Measurements from ENCODE around the gene LTBP3. TPM values are rescaled to one million over a fixed set of nuclear protein-coding genes. Genes with fewer than 3 reads are reported as not detected.
A peak's percentile ranks its signal among the peaks of the same experiment; 100 is the strongest.

Gene LTBP3
- total and polyA plus RNA-seq, 9 of the 15 experiments (the other 6 are each of a cell fraction or from before 2014, with no cell fraction given), result 0.06 to 20.5 (median 4.8) TPM

DNA sequence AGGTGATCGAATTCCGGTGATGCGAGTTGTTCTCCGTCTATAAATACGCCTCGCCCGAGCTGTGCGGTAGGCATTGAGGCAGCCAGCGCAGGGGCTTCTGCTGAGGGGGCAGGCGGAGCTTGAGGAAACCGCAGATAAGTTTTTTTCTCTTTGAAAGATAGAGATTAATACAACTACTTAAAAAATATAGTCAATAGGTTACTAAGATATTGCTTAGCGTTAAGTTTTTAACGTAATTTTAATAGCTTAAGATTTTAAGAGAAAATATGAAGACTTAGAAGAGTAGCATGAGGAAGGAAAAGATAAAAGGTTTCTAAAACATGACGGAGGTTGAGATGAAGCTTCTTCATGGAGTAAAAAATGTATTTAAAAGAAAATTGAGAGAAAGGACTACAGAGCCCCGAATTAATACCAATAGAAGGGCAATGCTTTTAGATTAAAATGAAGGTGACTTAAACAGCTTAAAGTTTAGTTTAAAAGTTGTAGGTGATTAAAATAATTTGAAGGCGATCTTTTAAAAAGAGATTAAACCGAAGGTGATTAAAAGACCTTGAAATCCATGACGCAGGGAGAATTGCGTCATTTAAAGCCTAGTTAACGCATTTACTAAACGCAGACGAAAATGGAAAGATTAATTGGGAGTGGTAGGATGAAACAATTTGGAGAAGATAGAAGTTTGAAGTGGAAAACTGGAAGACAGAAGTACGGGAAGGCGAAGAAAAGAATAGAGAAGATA is 59.0 kb downstream of the LTBP3 start, which contains the start of gene MALAT1 (continued):
- TF ChIP-seq BRF1 (IDR thresholded peaks at IDR 0.05; ENCODE audit: borderline replicate concordance, extremely low read depth, insufficient read length), result no peak
- TF ChIP-seq NR3C1 (CRISPR knock-in tag; IDR thresholded peaks at IDR 0.05), result no peak
- TF ChIP-seq ZNF384 (IDR thresholded peaks at IDR 0.05; ENCODE audit: low read depth, low read length), result peak; percentile 97
- peak; percentile 93 for TF ChIP-seq HDAC3 (IDR thresholded peaks at IDR 0.05; ENCODE audit: borderline replicate concordance, partially characterized antibody)
- no peak; the same call in 1 of the 2 replicates for TF ChIP-seq TOE1 (IDR thresholded peaks at IDR 0.05; ENCODE audit: borderline replicate concordance)
- no peak for TF ChIP-seq TOE1 (CRISPR knock-in tag; IDR thresholded peaks at IDR 0.05; ENCODE audit: borderline replicate concordance, low read depth)
- peak; percentile 81 for TF ChIP-seq HNRNPLL (IDR thresholded peaks at IDR 0.05; ENCODE audit: low read depth, low read length, poor library complexity, severe bottlenecking)
- TF ChIP-seq, protein P1, sequence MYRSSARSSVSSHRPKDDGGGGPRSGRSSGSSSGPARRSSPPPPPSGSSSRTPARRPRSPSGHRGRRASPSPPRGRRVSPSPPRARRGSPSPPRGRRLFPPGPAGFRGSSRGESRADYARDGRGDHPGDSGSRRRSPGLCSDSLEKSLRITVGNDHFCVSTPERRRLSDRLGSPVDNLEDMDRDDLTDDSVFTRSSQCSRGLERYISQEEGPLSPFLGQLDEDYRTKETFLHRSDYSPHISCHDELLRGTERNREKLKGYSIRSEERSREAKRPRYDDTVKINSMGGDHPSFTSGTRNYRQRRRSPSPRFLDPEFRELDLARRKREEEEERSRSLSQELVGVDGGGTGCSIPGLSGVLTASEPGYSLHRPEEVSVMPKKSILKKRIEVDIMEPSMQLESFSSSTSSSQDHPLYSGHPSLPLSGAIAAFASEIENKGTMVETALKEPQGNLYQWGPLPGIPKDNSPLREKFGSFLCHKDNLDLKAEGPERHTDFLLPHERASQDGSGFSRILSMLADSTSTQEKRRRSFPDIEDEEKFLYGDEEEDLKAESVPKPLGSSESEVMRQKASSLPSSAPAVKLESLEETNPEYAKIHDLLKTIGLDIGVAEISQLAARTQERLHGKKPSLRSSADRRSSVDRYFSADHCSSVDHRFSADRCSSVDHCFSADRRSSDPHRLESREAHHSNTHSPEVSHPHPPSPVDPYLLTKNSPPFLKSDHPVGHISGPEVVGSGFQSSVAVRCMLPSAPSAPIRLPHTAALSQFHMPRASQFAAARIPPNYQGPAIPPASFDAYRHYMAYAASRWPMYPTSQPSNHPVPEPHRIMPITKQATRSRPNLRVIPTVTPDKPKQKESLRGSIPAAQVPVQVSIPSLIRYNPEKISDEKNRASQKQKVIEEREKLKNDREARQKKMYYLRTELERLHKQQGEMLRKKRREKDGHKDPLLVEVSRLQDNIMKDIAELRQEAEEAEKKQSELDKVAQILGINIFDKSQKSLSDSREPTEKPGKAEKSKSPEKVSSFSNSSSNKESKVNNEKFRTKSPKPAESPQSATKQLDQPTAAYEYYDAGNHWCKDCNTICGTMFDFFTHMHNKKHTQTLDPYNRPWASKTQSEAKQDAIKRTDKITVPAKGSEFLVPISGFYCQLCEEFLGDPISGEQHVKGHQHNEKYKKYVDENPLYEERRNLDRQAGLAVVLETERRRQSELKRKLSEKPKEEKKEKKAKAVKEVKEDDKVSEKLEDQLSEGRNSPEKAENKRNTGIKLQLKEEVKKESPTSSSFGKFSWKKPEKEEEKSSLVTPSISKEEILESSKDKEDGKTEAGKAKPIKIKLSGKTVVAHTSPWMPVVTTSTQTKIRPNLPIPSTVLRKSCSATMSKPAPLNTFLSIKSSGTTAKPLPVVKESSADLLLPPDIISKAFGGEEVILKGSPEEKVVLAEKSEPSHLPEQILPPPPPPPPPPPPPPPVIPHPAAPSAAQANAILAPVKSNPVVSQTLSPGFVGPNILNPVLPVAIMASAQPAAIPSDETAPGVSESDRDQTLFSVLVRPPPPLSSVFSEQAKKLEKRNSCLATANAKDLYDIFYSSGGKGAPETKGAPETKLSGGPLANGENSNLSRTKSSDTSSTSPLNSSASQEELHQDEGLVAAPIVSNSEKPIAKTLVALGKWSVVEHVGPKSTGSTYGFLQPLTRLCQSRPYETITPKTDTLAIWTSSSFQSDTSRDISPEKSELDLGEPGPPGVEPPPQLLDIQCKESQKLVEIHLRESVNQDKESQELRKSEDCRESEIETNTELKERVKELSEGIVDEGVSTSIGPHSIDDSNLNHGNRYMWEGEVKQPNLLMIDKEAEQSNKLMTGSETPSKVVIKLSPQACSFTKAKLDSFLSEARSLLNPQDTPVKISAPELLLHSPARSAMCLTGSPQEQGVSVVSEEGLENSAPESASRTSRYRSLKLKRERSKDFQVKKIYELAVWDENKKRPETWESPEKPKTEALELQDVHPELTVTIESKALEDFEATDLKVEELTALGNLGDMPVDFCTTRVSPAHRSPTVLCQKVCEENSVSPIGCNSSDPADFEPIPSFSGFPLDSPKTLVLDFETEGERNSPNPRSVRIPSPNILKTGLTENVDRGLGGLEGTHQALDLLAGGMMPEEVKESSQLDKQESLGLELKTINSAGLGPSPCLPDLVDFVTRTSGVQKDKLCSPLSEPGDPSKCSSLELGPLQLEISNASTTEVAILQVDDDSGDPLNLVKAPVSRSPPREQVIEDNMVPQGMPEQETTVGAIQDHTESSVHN (IDR thresholded peaks at IDR 0.05; ENCODE audit: borderline replicate concordance in 1 of 2, low read depth in 1 of 2), result 0 out of 4 replicates have a peak, but pooled peaks of 1 of the 2 experiments have one; percentile 59
- TF ChIP-seq TGIF2 (CRISPR knock-in tag; IDR thresholded peaks at IDR 0.05), result no peak
- TF ChIP-seq, protein P2, sequence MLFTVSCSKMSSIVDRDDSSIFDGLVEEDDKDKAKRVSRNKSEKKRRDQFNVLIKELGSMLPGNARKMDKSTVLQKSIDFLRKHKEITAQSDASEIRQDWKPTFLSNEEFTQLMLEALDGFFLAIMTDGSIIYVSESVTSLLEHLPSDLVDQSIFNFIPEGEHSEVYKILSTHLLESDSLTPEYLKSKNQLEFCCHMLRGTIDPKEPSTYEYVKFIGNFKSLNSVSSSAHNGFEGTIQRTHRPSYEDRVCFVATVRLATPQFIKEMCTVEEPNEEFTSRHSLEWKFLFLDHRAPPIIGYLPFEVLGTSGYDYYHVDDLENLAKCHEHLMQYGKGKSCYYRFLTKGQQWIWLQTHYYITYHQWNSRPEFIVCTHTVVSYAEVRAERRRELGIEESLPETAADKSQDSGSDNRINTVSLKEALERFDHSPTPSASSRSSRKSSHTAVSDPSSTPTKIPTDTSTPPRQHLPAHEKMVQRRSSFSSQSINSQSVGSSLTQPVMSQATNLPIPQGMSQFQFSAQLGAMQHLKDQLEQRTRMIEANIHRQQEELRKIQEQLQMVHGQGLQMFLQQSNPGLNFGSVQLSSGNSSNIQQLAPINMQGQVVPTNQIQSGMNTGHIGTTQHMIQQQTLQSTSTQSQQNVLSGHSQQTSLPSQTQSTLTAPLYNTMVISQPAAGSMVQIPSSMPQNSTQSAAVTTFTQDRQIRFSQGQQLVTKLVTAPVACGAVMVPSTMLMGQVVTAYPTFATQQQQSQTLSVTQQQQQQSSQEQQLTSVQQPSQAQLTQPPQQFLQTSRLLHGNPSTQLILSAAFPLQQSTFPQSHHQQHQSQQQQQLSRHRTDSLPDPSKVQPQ (CRISPR knock-in tag; IDR thresholded peaks at IDR 0.05; ENCODE audit: borderline replicate concordance), result no peak
- TF ChIP-seq ZNF436 (CRISPR knock-in tag; IDR thresholded peaks at IDR 0.05), result peak; percentile 96
- TF ChIP-seq BACH1 (tag; IDR thresholded peaks at IDR 0.05), result peak; percentile 17
- peak; percentile 61; the same call in 1 of the 2 replicates for TF ChIP-seq NCOA1 (IDR thresholded peaks at IDR 0.05; ENCODE audit: low read depth)
- peak; percentile 94 for TF ChIP-seq ETV5 (CRISPR knock-in tag; IDR thresholded peaks at IDR 0.05; ENCODE audit: low read depth)
- peak; percentile 51; the same call in 1 of the 2 replicates for TF ChIP-seq NFATC3 (IDR thresholded peaks at IDR 0.05)
